ENCODE results near the gene NEK5. TPM values are rescaled to one million over a fixed set of nuclear protein-coding genes. Genes with fewer than 3 reads are reported as not detected.

NEK5 gene
- total and polyA plus RNA-seq, 2 of the 8 experiments (the other 6 are each of a cell fraction or from before 2014, with no cell fraction given) = 0.12 to 0.35 TPM

DNA sequence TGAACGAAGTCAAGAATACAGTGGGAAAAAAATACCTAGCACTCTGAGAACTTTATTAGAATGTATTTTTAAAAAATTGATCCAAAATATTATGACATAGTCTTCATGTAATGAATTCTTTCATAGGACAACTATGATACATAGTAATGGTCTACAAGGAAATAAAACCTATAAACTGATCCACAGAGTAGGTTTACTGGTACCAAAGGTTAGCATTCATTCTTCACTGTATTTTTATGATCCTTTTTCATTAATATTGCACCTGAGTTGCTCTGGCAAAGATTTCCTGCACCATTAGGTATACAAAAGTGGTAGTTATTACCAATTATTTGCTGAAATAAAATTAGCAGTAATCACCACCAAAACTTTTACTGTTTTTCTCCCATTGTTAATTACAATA lies 26.3 kb upstream of the NEK5 start:
- H3K23me2 ChIP-seq (ENCODE audit: low read depth, low read length) = no peaks in the 10 kb centered on the region; the same call in 1 of the 2 replicates
- H3K14ac ChIP-seq (ENCODE audit: insufficient read length) = no peak overlapping the region
- H2AK5ac ChIP-seq (ENCODE audit: low read depth, low read length) = no peak overlapping the region
- H3K4me3 ChIP-seq (ENCODE audit: extremely low read depth in 1 of 4, insufficient read depth in 2 of 4, low read depth in 3 of 4, low read length in 4 of 4) = no peak overlapping the region
- no peak overlapping the region for H4K91ac ChIP-seq (replicated peaks; ENCODE audit: insufficient read length, low read length)
- peaks cover 0 to 4% of the 10 kb centered on the region in 2 experiments; a peak in 1 of 4 replicates for H3K9me3 ChIP-seq (ENCODE audit: insufficient read depth in 2 of 2, low read depth in 1 of 2, low read length in 1 of 2)
- ChIA-PET CTCF (ENCODE audit: partially characterized antibody) (interaction anchor here (1.0 to 1.4 kb wide), 2 partner anchors 40 to 45 kb away, joined by 3 to 4 read pairs; no protein-coding TSS in a partner anchor), POLR2A (ENCODE audit: partially characterized antibody) (interaction anchor here (1.6 kb wide), 1 partner anchor 16 kb away, joined by 6 read pairs; no protein-coding TSS in a partner anchor)
- H3K4me1 ChIP-seq (replicated peaks in 1 of 4; ENCODE audit: control insufficient read depth in 3 of 4, insufficient read depth in 4 of 4, low read length in 3 of 4) = peaks cover 2 to 4% (median 2%) of the 10 kb centered on the region in 4 experiments; a peak in 4 of 7 replicates
- FAIRE-seq (no peak), DNase-seq (ENCODE audit: low read depth in 1 of 2, low spot score in 2 of 2) (no peak)
- H2BK5ac ChIP-seq (ENCODE audit: low read depth, low read length) = no peak overlapping the region
- no peak overlapping the region for H3K56ac ChIP-seq (replicated peaks; ENCODE audit: insufficient read length, low read depth, low read length)
- no peak overlapping the region for H2BK12ac ChIP-seq (ENCODE audit: low read depth, low read length)
- no peak overlapping the region for H4K5ac ChIP-seq (ENCODE audit: insufficient read length, low read depth, low read length)
- no peak overlapping the region for H4K8ac ChIP-seq (ENCODE audit: extremely low read depth, insufficient read depth, low read length)
- no peak overlapping the region for H3K4me2 ChIP-seq (ENCODE audit: insufficient read depth in 1 of 2, low read depth in 2 of 2, low read length in 2 of 2)
- H4K20me1 ChIP-seq (replicated peaks in 1 of 2; ENCODE audit: control insufficient read depth in 1 of 2, insufficient read depth in 2 of 2, low read length in 2 of 2) = no peaks in the 10 kb centered on the region
- no peak overlapping the region for H3K18ac ChIP-seq (ENCODE audit: extremely low read depth, low read length)
- no peak overlapping the region for H2AFZ ChIP-seq (ENCODE audit: low read length)
- no peaks in the 10 kb centered on the region for H3K79me2 ChIP-seq (ENCODE audit: control insufficient read depth in 1 of 2, insufficient read depth in 2 of 2, low read length in 2 of 2)
- no peak overlapping the region for H2BK15ac ChIP-seq (ENCODE audit: low read length)
- H2BK20ac ChIP-seq (ENCODE audit: low read length) = no peak overlapping the region
- TF ChIP-seq, protein P1, sequence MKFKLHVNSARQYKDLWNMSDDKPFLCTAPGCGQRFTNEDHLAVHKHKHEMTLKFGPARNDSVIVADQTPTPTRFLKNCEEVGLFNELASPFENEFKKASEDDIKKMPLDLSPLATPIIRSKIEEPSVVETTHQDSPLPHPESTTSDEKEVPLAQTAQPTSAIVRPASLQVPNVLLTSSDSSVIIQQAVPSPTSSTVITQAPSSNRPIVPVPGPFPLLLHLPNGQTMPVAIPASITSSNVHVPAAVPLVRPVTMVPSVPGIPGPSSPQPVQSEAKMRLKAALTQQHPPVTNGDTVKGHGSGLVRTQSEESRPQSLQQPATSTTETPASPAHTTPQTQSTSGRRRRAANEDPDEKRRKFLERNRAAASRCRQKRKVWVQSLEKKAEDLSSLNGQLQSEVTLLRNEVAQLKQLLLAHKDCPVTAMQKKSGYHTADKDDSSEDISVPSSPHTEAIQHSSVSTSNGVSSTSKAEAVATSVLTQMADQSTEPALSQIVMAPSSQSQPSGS (IDR thresholded peaks at IDR 0.05; ENCODE audit: low read length) = no peak
- TF ChIP-seq KDM4A (IDR thresholded peaks at IDR 0.05; ENCODE audit: low read depth, low read length, severe bottlenecking) = no peak
- H2BK120ac ChIP-seq (replicated peaks; ENCODE audit: low read depth, low read length) = no peak overlapping the region
- no peak overlapping the region for H3K27ac ChIP-seq (ENCODE audit: low read depth, low read length)
- peaks cover 0 to 4% (median 1%) of the 10 kb centered on the region in 4 experiments; a peak in 2 of 8 replicates for H3K36me3 ChIP-seq (ENCODE audit: control insufficient read depth in 2 of 4, insufficient read depth in 4 of 4, low read length in 3 of 4)
- no peak overlapping the region for H3K23ac ChIP-seq (ENCODE audit: insufficient read length)
- no peak overlapping the region for H3K9ac ChIP-seq (replicated peaks in 1 of 4; ENCODE audit: extremely low read depth in 1 of 4, low read depth in 3 of 4, low read length in 3 of 4)
- H3K79me1 ChIP-seq (ENCODE audit: low read depth, low read length) = no peaks in the 10 kb centered on the region
- no peak overlapping the region for H3K4ac ChIP-seq (replicated peaks; ENCODE audit: insufficient read length, low read depth, low read length)
- WGBS, 2 experiments (ENCODE audit: extremely low coverage in 1 of 2, insufficient coverage in 1 of 2, insufficient read length in 1 of 2, insufficient replicate concordance in 2 of 2, low coverage in 1 of 2, low lambda C conversion rate in 2 of 2, missing lambda C conversion rate in 1 of 2) = 82% methylated on average over 1 of the region's 1 CpG; no CpG with 5 or more reads in 1 of the 2 experiments
- H3K27me3 ChIP-seq (replicated peaks in 1 of 4; ENCODE audit: control insufficient read depth in 3 of 4, extremely low read depth in 1 of 4, insufficient read depth in 3 of 4, low read length in 3 of 4) = peaks cover 2 to 8% (median 6%) of the 10 kb centered on the region in 4 experiments

Data from H1 (cell line).